ENCODE data around the gene CFAP58.

CFAP58 gene

DNA sequence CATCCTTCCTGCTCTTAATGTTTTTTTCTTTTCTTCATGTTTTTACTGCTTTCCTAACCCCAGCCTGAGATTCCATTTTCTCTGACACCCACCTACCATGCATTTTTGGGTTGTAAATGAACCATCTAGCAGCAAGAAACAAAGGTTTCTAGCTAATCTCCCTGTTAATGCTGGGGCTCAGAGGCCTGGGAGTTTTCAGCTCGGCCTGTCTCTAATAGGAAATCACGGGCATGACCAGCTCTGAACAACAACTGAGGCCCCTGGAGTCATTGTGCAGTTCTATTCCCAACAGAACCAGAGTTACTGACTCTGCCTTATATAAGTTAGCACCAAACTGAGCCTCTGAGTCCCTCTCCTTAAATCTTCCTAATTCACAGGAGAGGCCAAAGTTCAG, 134.8 kb downstream of the CFAP58 start:
- DNase-seq = no peak

DNA sequence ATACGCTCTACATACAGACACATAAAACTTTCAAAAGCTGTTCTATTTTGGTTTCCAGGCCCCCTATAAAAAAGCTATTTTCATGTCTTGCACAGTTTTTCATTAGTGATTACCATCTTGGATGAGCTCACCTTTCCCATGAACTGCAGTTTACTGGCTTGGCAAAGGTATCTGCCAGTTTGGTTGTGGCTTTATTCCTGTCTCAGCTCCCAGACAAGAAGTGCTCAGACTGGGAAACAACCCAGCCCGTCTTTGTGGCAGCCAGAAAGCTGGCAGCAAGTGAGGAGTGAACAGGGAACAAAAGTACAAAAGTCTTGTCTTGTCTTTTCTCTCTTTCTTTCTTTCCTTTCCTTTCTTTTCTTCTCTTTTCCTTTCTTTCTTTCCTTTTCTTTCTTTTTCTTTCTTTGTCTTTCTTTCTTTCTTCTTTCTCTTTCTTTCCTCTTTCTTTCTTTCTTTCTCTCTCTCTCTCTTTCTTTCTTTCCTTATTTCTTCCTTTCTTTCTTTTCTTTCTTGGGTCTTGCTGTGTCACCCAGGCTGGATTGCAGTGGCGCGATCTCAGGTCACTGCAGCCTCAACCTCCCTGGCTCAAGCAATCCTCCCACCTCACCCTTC, 138.8 kb downstream of the CFAP58 start:
- DNase-seq = no peak

DNA sequence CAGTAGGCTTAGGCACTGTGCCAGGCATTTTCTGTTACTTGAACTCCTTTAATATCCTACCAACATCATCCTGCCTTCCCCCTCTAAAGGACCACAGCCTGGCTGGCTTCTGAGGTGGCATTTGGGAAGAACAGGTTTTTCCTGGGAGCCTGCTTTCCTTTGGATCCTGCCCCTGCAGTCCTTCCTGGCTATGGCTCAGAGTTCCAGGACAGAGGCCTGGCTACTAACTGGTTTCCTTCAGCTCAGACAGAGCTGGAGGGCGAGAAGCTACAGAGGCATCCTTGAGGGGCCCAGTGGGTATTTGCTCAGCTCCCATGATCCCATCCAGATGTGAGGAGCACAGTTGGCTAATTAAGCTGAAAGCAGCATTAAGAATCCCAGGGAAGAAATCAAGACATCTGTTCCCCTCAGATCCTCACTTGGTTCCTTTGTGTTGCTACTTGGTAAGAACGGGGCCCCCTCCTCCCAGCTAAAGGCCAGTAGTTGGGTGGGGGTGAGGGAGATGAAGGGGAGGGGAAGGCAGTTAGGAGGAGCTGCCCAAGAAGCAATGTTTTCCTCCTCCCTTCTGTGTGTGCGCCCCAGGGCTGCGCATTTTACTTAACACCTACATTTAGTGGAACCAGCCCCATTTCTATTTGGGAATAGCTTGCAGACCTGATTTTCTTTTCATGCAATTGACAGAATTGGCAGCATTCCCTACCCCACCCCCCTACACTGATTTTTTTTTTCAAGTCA, 144.9 kb downstream of the CFAP58 start:
- DNase-seq = no peak

- DNase-seq = no peak
These were observed 147.8 kb downstream of the CFAP58 start for GRCh38 chr10:104501449-104501848.

GRCh38 chr10:104501864-104502579, 148.4 kb downstream of the CFAP58 start:
- no peak for DNase-seq

GRCh38 chr10:104502907-104503306, 149.3 kb downstream of the CFAP58 start:
- no peak for DNase-seq

All from stimulated activated CD8-positive, alpha-beta memory T cell treated with anti-CD3 and anti-CD28 coated beads, Interleukin-4, amount 100 ng/mL, for 48 hours (primary cell).